Sigmoid colon (tissue), 7 donors: Measurements from ENCODE around the gene RAB6D. TPM values are rescaled to one million over a fixed set of nuclear protein-coding genes. Genes with fewer than 3 reads are reported as not detected.

ENCODE experiments used
- polyA plus RNA-seq, 3 donors: library from polyadenylated mRNA; stranded (reverse); fragments of 200-250 nt; gene quantifications; one replicate each; pipeline ENCODE4 v1.2.3, GENCODE V29; 2013
- total RNA-seq, 4 donors: library from RNA; depleted of rRNA; stranded (reverse); fragments of >200 nt; gene quantifications; one replicate each; pipeline ENCODE4 v1.1.0, GENCODE V29; 2016
- donor health status: healthy with polysubstance abuse.
- donor health status: Bipolar disorder and iron deficiency.
- donor health status: healthy.

RAB6D gene
- total and polyA plus RNA-seq, 7 donors, result 0.63 to 1.2 (median 1.2) TPM; not detected in 4

Other genes starting within 250 kb of the RAB6D start
- not detected for gene POTEE, start 154.6 kb downstream of the RAB6D start, total RNA-seq
- gene POTEE, start 154.6 kb downstream of the RAB6D start, polyA plus RNA-seq, result not detected
- gene TUBA3D, start 112.0 kb upstream of the RAB6D start, total RNA-seq, result not detected
- gene TUBA3D, start 112.0 kb upstream of the RAB6D start, polyA plus RNA-seq, result under 1 TPM in 2 of 3 donors, not detected in 1; 0.54 to 0.60 TPM
- gene MZT2A, start 128.2 kb upstream of the RAB6D start, total RNA-seq, result 10 to 100 TPM; 72.1 to 93.3 (median 83.2) TPM
- 100 to 1,000 TPM in 1 of 3 donors, 10 to 100 TPM in 2; 69.7 to 166 (median 79.3) TPM for gene MZT2A, start 128.2 kb upstream of the RAB6D start, polyA plus RNA-seq
- 10 to 100 TPM in 2 of 4 donors, 1 to 10 TPM in 2; 8.2 to 24.4 (median 14.9) TPM for gene CCDC74A, start 163.7 kb upstream of the RAB6D start, total RNA-seq
- 1 to 10 TPM; 1.2 to 4.8 (median 3.0) TPM for gene CCDC74A, start 163.7 kb upstream of the RAB6D start, polyA plus RNA-seq